ENCODE measurements around the gene MEGF11.

- no peak for TF ChIP-seq GATA3 (IDR thresholded peaks at IDR 0.05; ENCODE audit: low read depth, low read length)
- no peak for TF ChIP-seq GATA2 (IDR thresholded peaks at IDR 0.05; ENCODE audit: low read depth, low read length)
Observed at GRCh38 chr15:66239514-66239913, 14.0 kb downstream of the MEGF11 start.
